K562 (cell line): ENCODE results near the gene DAB2. TPM values are rescaled to one million over a fixed set of nuclear protein-coding genes. Genes with fewer than 3 reads are reported as not detected.

Source experiments
- E2F6 ChIP-seq, 2 experiments: IDR thresholded peaks; 2 replicates each; pipeline ENCODE4 v1.6.1; 2011; ENCODE audit warnings: borderline replicate concordance in 1 of 2, control low read depth in 1 of 2, low read depth in 1 of 2, low read length in 1 of 2, mild to moderate bottlenecking in 1 of 2, mixed read lengths in 1 of 2, moderate library complexity in 1 of 2; ENCODE audit not compliant: insufficient read depth in 1 of 2, insufficient read length in 1 of 2, poor library complexity in 1 of 2, severe bottlenecking in 1 of 2; ENCODE audit errors: extremely low read depth in 1 of 2
- ETV1 ChIP-seq: fragments of 450-650 bp; conservative IDR thresholded peaks from 2 replicates; pipeline ENCODE4 v1.6.1; 2016; ENCODE audit warnings: missing genetic modification characterization, control low read depth, low read depth, missing compliant biosample characterization
- ID3 ChIP-seq, 2 experiments: fragments of 250-450 bp in 1 of 2; fragments of 450-650 bp in 1 of 2; sonication (Bioruptor Pico) in 1 of 2; IDR thresholded peaks; 2 replicates each; pipeline versions ENCODE4 v1.6.1 to v1.8.0; 2016 to 2021; ENCODE audit warnings: mild to moderate bottlenecking in 2 of 2, moderate library complexity in 2 of 2, missing compliant biosample characterization in 1 of 2, missing genetic modification characterization in 1 of 2
- KAT7 ChIP-seq: sonication (generic); formaldehyde crosslinking; IDR thresholded peaks from 2 replicates; pipeline ENCODE4 v1.8.0; 2022; ENCODE audit warnings: missing genetic modification reagents, mild to moderate bottlenecking, borderline replicate concordance
- MNT ChIP-seq, 2 experiments: fragments of 450-650 bp; conservative IDR thresholded peaks; 2 replicates each; pipeline ENCODE4 v1.6.1; 2017; ENCODE audit warnings: mild to moderate bottlenecking in 2 of 2, moderate library complexity in 2 of 2
- NBN ChIP-seq: fragments of 450-650 bp; IDR thresholded peaks from 2 replicates; pipeline ENCODE4 v1.6.1; 2016; ENCODE audit warnings: low read depth, mild to moderate bottlenecking
- ZBTB40 ChIP-seq, 2 experiments: fragments of 450-650 bp in 1 of 2; sonication (generic) in 1 of 2; formaldehyde crosslinking in 1 of 2; IDR thresholded peaks; 2 replicates each; pipeline versions ENCODE4 v1.7.1 to v1.9.0; 2016 to 2022; ENCODE audit warnings: inconsistent platforms in 1 of 2, mild to moderate bottlenecking in 1 of 2, missing genetic modification reagents in 1 of 2
- ZNF395 ChIP-seq: fragments of 200-800 bp; sonication (Bioruptor generic); IDR thresholded peaks from 2 replicates; pipeline ENCODE4 v1.6.1; 2017; ENCODE audit warnings: missing genetic modification characterization, missing compliant biosample characterization
- polyA plus RNA-seq, 8 experiments: library from polyadenylated mRNA; depleted of rRNA in 4 of 8; stranded (reverse) in 5 of 8; unstranded in 3 of 8; fragments of >200 nt; fragmentation: Nextera tagmentation in 2 of 8; fragmentation: Illumina TruSeq in 1 of 8; extraction: Ambion mirVana in 2 of 8; extraction: Trizol in 1 of 8; gene quantifications; 2 replicates each; pipeline versions ENCODE4 v1.2.1 to v1.2.3, GENCODE V29; 2011 to 2014; ENCODE audit warnings: inconsistent platforms in 1 of 8, missing spikeins in 1 of 8
- total RNA-seq, 7 experiments: library from RNA; depleted of rRNA in 6 of 7; stranded (reverse); fragments of >200 nt in 6 of 7; fragmentation: Illumina TruSeq in 2 of 7; extraction: Trizol in 2 of 7; gene quantifications; 2 replicates each; pipeline versions ENCODE4 v1.2.1 to v1.2.3, GENCODE V29; 2011 to 2021; ENCODE audit warnings: low replicate concordance in 1 of 7

Gene DAB2
- total and polyA plus RNA-seq, 9 of the 15 experiments (the other 6 are each of a cell fraction or from before 2014, with no cell fraction given), result 6.6 to 29.9 (median 24.1) TPM

- TF ChIP-seq ETV1 (peak; percentile 35; the same call in 1 of the 2 replicates), E2F6 (IDR thresholded peaks at IDR 0.05; ENCODE audit: borderline replicate concordance in 1 of 2, extremely low read depth in 1 of 2, insufficient read depth in 1 of 2, insufficient read length in 1 of 2, low read depth in 1 of 2, low read length in 1 of 2, poor library complexity in 1 of 2, severe bottlenecking in 1 of 2) (no peak), ID3 (CRISPR knock-in tag; IDR thresholded peaks at IDR 0.05) (no peak), ID3 (tag; IDR thresholded peaks at IDR 0.05) (no peak), ZNF395 (CRISPR knock-in tag) (peak; percentile 82), KAT7 (CRISPR knock-in tag) (no peak), NBN (peak; percentile 82), MNT (conservative IDR thresholded peaks at IDR 0.05) (no peak; a peak in 2 of 4 replicates), ZBTB40 (IDR thresholded peaks at IDR 0.05) (peak; percentile 57; the same call in 1 of the 2 replicates), ZBTB40 (CRISPR knock-in tag; IDR thresholded peaks at IDR 0.05) (no peak)
Observed at GRCh38 chr5:39399135-39400036, 25.4 kb downstream of the DAB2 start (continued).
